ENCODE measurements around the gene BCKDK.

DNA sequence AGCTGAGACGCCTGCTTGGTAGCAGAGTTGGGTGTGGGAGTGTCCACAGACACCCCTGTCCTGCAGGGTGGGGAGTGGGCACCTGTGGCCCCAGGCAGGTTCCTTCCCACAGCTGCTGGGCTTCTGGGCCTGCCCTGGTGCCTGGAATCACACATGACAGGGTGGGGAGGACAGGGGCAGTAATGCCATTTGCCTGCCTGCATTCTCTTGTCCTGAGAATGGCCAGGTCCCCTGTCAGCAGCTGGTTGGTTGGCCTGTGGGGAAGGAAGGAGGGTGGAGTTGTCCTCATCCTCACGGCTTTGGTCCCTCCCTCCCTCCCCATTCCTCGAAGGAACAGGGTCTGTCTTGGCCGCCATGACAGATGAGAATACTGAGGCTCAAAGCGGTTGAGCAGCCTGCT lies 24.6 kb upstream of the BCKDK start:
- TF ChIP-seq JUND (IDR thresholded peaks at IDR 0.05) = no peak
- no peak for TF ChIP-seq EP300 (IDR thresholded peaks at IDR 0.05; ENCODE audit: borderline replicate concordance in 1 of 2, low read depth in 1 of 2, low read length in 1 of 2)
- TF ChIP-seq, protein P1, sequence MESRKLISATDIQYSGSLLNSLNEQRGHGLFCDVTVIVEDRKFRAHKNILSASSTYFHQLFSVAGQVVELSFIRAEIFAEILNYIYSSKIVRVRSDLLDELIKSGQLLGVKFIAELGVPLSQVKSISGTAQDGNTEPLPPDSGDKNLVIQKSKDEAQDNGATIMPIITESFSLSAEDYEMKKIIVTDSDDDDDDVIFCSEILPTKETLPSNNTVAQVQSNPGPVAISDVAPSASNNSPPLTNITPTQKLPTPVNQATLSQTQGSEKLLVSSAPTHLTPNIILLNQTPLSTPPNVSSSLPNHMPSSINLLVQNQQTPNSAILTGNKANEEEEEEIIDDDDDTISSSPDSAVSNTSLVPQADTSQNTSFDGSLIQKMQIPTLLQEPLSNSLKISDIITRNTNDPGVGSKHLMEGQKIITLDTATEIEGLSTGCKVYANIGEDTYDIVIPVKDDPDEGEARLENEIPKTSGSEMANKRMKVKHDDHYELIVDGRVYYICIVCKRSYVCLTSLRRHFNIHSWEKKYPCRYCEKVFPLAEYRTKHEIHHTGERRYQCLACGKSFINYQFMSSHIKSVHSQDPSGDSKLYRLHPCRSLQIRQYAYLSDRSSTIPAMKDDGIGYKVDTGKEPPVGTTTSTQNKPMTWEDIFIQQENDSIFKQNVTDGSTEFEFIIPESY (IDR thresholded peaks at IDR 0.05; ENCODE audit: borderline replicate concordance, low read depth) = no peak
- no peak for TF ChIP-seq CTCF (IDR thresholded peaks at IDR 0.05)
- no peak for TF ChIP-seq REST (IDR thresholded peaks at IDR 0.05; ENCODE audit: low read depth, low read length)
- TF ChIP-seq, protein P2, sequence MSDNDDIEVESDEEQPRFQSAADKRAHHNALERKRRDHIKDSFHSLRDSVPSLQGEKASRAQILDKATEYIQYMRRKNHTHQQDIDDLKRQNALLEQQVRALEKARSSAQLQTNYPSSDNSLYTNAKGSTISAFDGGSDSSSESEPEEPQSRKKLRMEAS (IDR thresholded peaks at IDR 0.05; ENCODE audit: low read depth) = no peak
- TF ChIP-seq RFX5 (IDR thresholded peaks at IDR 0.05; ENCODE audit: low read length) = no peak
- TF ChIP-seq TCF12 (IDR thresholded peaks at IDR 0.05) = no peak
